GM18519 (cell line): Measurements from ENCODE around the gene MANEAL.

ENCODE experiments used
- ATAC-seq: cut with Tn5 transposase; IDR thresholded peaks from one replicate; pipeline ENCODE4 v1.9.1; 2021; ENCODE audit warnings: mild to moderate bottlenecking, moderate library complexity; ENCODE audit not compliant: unreplicated experiment, low FRiP score

Gene MANEAL

DNA sequence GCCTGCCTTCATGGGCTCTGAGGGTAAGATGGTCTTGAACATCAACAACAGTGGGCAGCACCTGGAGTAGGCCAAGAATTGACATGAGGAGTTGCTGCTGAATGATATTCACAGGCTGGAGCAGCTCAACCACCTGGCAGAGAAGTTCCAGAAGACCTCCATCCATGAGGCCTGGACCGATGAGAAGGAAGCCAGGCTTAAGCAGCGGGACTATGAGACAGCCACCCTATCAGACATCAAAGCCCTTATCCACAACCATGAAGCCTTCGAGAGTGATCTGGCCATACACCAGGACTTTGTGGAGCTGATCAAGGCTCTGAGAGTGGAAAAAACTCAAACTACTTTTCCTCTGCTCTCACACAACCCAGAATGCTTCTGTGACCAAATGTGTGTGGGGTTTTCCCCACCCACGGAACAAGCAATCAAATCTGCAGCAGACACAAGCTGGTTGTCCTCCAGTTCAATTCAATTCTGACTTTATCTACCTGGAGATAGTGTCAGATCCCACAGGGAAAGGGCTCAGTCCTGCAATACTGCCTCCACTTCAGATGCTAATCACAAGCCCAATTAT, 16.6 kb upstream of the MANEAL start:
- no peak for ATAC-seq

DNA sequence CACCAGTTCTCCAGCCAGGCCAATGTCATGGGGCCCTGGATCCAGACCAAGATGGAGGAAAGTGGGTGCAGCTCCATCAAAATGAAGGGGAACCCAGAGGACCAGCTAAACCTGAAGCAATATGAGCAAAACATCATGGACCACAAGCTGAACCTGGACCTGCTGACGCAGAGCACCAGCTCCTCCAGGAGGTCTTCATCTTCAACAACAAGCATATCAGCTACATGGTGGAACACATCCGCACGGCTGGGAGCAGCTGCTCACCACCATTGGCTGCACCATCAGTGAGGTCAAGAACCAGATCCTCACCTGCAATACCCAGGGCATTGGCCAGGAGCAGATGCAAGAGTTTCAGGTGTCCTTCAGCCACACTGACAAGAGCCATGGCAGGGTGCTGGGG, 15.0 kb upstream of the MANEAL start:
- ATAC-seq: no peak

DNA sequence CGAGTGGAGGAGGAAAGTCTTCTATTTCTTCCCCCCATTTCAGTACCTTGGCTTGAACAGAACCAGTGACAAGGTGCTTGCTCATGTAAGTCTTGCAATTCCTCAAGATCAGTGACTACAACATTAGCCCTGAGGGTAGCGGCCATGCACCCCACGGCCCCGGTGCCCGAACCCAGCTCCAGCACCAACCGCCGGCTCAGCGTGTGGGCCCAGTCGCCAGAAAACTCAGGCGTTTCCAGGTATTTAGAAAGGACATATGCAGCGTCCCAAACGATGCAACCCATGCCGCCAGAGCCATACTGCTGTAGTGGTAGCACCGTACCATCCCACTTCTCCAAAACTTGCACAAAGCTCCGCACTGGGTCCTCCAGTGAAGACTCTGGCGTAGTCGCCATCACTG, 11.2 kb upstream of the MANEAL start:
- ATAC-seq: no peak

DNA sequence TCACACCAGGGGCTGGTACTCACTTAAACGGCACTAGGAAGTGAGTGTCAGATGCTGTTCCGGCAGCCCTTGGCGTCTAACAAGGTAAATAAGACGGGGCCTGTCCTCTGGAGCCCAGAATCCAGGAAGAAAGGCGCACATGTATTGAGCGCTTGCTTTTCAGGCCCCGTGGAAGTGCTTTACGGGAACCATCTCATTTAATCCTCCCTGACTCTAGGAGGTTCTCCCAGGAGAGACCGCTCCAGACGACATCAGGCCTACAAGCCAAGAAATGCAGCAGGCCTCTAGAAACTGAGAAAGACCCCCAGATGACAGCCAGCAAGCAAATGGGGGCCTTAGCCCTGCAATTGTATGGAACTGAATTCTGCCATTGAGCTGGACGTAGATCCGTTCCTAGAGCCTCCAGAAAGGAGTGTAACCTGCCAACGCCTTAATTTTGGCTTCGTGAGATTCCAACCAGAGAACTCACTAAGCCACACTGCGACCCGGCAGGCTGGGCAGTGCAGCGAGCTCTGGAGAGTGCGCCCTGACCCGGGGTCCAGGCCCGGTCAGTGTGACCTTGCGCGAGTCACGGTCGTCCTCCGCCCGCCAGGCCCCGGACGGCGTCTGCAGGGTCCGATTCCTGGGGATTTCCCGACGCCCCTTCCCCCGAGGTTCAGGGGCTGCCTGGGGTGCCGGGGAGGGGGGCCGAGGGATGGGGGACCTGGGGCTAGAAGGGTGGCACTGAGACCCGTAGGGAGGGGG, 532 bp upstream of the MANEAL start:
- ATAC-seq: no peak

DNA sequence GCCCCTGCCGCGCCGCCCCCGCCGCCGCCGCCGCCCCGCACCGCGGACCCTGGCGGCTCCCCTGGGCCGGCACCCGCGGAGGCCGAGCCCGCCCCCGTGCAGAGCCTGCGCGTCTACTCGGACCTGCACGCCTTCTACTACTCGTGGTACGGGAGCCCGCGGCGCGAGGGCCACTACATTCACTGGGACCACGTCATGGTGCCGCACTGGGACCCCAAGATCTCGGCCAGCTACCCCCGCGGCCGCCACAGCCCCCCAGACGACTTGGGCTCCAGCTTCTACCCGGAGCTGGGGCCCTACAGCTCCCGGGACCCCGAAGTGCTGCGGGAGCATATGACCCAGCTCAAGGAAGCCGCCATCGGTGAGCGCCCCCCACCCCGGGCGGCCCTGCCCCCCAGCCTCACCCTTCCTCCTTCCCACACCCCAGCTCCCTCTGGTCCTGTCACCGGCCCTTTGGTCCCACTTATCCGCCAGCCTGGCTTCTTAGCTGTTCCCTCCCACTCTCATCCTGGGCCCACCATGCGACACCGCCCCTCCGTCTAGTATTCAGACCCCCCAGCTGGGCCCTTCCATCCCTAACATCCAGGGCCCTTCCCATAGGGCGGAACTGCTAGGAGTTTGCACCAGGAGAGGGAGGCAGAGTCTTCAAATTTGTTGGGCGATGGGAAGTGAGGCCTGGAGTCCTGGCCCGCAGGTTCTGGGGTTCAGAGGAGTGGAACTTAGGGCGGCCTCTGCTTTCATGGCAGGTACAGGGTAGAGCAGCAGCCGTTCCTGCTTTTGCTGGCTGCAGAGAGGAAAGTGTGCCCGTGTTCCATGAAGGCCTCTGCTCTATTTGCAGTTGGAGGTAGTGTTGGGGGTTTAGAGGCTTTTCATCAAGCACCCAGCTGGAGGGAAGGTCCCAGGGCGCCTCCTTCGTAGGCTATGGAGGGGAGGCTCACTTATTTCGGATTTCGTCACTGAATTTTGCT, 1.0 kb downstream of the MANEAL start:
- no peak for ATAC-seq

DNA sequence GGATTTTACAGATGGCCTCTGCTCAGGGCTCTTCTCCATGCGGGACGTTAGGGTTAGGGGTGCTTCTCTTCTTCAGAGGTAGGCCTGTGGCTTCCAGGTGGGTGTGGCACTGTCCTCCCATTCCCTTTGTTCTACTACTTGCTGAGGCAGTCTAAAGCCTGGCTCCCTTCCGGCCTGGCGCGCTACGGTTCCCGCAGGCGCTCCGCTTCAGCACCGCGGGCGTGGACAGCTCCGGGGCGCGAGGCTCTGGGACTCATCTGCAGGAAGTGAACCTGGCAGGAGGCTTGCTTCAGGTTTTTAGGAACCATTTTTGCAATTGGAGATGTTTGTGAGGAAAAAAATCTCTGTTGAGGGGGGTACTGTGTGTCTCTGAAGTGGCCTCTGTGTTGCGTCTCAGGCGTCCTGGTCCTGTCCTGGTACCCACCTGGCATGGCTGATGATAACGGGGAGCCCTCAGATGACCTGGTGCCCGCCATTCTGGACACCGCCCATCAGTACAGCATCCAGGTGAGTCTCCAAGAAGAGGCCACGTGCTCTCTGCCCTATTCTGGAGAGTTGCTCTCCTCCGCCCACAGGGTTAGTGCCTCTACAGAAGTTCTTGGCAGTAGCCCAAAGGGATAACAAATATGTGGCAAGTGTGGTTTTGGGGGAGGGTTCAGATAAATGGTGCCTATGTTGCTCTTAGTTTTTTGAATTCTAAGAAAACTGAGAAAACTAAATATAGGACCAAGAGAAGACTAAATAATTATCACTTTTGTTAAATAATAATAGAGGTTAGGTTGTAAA, 1.9 kb downstream of the MANEAL start:
- ATAC-seq: no peak

DNA sequence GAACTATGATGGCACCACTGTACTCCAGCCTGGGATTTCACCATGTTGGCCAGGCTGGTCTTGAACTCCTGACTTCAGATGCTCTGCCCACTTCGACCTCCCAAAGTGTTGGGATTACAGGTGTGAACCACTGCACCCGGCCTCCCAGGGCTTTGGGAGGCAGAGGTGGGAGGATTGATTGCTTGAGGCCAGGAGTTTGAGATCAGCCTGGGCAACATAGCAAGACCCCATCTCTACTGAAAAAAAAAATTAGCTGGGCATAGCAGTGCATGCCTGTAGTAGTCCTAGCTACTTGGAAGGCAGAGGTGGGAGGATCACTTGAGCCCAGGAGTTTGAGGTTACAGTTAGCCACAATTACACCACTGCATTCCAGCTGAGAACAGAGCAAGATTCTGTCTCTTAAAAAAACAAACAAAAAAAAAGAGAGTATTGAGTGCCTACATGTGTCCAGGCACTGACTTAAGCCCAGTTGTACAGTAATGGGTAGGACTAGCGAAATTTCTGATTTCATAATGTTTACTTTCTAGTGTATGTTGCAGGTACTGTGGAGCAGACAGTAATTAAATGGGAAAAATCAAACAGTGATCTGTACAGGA, 4.2 kb downstream of the MANEAL start:
- no peak for ATAC-seq

DNA sequence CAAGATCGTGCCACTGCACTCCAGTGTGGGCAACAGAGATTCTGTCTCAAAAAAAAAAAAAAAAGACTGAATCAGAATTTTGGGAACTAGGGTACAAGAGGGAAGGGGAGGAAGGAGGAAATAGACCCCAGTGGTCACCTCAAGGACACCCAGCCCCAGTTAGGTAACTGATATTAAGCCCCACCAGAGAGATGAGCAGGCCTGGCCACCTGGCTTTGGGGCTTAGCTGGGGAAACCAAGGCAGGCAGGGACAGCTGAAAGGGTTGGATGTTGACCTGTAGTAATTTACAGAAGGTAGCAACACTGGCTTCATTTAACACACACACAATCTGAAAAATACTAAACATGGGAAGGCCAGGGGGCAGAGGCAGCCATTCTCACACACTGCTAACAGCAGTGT, 8.8 kb downstream of the MANEAL start:
- no peak for ATAC-seq

DNA sequence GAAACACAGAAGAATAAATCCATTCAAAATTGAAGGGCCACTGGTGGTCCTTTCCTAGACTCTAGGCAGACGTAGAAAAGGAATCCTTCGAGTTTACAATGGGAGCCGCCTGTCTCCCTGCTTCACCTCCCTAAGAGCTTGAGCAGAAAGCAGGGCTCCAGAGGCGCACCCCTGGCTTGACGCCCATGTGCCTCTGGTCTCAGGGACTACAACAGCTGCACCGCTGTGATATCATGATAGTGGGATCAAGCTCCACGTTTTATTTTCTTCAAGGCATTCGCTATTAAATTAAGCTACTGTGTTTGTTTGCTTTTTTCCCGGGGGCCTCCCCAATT, 13.5 kb downstream of the MANEAL start:
- ATAC-seq: no peak

DNA sequence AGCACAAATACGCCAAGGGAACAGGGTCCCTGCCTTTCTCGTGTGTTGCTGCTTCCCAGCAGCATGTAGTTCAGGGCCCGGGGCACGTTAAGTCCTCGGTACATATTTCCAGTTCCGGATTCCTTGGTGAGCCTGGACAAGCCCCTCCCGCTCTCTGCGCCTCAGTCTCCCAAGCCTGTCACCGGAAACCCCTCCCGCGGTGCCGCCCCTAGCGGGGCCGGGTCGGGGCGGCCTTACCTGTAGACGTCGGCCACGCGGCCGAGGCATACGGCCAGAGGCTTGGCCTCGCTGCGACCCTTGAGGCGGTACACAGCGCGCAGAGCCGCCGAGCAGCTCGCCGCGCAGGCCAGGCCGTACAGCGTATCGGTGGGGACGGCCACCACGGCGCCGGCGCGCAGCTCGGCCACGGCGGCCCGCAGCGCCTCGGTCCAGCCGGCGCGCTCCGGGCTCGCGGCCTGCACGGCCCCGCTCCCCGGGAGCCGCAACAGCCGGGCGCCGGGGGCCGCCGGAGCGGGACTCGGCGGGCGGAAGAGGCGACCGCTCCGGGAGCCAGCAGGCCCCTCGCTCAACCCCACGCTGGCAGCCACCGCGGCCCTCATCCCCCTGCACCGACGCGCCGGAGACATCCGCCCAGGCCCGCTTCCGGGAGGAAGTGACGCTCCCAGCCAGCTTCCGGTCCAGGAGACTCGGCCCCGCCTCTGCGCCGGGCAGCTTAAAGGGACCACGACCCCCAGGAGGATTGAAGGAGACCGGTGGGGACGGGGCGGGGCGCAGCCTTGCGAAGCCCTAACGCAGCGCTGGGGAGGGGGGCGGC, 14.1 kb downstream of the MANEAL start, which contains the start of the genes C1orf122 and YRDC:
Gene C1orf122 (plus strand): TSS at position 236 of the 814 bp plus-strand sequence. CDS start 615 bp downstream, outside the sequence.
Gene YRDC (minus strand): TSS at position 654 of the 814 bp plus-strand sequence. CDS start 28 bp downstream, at position 626.
- peak; percentile 52 for ATAC-seq

DNA sequence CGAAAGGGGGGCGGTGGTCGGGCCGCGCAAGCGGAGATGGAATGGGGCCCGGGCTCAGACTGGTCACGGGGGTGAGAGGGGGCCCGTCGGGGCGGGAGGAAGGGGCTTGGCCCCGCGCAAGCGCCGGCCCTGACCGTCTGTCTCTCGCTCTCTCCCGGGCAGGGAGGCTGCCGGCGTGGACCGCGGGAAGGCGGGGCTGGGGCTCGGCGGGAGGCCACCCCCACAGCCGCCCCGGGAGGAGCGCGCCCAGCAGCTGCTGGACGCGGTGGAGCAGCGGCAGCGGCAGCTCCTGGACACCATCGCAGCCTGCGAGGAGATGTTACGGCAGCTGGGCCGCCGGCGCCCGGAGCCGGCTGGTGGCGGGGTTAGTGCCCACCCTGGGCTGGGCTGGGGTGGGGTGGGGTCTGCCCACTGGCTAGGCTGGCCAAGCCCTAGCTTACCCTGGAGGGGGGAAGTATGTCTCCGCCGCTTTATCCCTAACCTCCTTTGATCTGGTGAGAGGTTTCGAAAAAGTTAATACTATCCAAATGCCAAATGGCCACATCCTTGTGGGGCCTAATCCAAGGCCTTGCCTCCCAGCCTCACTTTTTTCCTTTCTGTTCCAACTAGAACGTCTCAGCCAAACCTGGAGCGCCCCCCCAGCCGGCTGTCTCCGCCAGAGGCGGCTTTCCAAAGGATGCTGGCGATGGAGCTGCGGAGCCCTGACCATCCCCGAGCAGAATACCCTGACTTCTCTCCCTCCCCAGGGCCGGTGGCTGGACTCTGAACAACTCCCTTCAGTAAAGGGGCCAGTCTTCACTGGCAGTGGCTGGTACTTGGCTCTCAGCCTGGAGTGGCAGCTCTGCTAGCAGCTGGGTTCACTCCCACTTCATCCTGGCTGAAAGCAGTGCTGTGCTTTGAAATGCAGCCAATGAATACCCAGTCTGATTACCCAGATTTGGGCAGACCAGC, 15.0 kb downstream of the MANEAL start:
- peak; percentile 16 for ATAC-seq

DNA sequence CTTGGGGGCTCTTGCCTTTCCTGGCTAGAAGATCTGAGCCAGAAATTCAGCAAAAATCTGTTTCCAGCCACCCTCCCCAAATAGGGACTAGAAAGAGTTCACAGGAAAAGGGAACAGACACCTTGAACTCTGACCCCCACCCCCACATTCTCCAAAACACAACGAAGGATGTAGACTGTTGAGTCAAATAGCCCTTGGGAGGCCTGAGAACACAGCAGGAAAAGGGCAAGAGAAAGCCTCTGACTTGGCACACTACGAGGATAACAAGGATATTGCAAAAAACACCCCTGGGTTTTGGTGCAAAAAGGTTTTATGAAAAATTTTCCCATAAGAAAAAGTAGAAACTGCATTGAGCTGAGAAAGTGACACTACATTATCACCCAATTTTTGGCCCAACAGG, 16.3 kb downstream of the MANEAL start:
- no peak for ATAC-seq

DNA sequence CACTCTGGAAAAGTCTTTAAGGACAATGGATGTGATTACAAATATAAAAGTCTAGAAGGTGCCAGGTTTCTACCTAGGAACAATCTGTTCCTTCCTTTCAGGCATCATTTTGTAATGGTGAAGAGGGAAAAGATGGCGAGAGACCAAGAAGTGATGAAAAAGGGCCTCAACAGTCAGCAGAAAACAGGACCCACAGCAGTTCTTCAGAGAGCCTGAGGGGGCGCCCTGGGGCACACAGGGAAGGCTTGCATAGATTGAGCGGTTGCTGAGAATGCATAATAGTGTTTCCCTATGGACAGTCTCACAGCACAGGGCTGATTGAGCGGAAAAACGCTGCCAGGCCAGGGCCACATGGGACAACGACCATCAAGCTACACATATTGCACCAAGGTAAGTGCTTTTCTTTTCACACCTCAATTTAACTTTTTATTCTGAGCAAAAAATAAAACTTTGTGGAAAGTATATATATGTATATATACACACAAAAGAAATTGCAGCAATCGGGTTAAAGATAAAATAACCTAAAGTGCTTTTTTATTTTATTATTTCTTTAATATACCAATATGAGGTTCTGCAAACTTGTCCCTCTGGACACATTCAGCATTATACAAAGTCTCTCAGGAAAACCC, 17.5 kb downstream of the MANEAL start:
- no peak for ATAC-seq

DNA sequence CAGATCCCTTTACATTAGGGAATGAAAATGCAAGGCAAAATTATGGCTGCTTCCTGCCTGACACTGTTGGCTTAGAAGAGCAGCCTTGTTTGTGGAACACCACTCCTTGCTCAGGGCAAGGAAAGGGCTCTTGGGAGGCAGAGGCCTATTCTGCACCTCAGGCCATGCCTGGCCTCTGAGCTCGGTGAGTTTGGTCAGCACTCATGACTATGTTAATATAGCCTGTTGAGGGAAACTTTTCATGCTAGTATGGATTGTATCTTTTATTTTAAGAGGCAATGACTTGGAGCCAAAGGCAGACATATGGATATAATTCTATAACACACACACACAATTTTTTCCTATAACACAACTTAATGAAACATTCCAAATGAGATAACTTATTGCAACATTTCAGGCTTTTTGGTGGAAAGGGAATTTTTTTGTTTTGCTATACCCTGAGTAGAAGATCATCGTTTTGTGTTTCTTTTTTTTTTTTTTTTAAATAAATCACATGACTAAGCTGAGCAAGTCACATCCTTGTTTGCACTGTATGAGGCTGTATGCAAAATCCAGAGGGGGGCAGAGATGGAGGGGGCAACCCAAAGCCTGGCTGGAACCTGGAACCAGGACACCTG, 20.0 kb downstream of the MANEAL start:
- ATAC-seq: no peak

DNA sequence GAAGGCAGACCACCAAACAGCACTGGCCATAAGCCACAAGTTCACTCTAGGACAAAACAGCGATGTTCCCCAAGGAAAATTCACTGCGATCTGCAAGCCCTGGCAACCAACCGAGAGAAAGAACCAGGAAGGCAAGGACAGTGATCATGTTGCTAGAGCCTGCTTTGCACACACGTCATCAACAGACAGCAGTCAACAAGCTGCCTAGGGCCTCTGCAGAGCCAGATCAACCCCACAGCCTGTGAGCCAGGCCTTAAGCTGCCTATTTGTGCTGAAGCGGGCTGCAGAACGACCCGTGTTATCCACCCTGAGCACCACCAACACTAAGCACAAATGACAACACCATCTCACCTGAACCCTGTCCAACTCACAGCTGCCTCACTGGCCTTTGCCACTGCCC, 20.6 kb downstream of the MANEAL start:
- ATAC-seq: no peak

DNA sequence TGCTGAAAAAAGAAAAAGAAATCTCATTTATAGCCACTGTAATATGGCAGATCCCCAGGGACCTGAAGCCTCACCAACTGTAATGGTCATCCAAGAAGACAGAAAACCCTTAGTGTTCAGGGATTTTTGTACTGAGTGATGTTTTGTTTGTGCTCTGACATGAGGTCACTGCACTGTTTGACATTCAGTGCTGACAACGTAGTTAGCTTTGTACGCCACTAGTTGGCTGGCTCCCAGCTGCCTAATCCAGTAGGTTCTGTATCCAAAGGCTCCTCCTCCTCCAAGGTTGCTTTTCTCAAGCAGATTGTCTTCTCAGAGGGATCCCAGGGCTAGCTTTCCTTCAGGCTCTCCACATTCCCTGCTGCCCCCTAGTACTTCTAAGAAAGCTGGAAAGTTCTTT, 23.8 kb downstream of the MANEAL start:
- ATAC-seq: no peak

DNA sequence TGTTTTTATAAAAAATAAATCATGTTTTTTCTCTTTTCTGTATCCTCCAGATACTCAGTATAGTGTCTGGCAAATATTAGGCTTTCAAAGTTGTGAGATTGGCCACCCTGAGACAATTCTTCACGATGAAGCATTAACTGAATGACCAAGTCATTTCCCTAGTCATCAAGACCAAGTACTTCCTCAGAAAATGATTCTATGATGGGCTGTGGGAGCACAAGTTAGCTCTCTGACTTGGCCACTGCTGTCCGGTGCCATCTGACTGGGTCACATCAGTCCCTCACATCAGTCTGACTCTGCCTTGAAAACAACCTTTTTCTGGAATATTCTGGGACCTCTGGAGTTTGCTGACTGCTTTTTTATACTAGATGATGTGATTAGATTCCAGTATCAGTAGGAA, 27.8 kb downstream of the MANEAL start:
- no peak for ATAC-seq
